ENCODE data around the gene GNG7.

DNA sequence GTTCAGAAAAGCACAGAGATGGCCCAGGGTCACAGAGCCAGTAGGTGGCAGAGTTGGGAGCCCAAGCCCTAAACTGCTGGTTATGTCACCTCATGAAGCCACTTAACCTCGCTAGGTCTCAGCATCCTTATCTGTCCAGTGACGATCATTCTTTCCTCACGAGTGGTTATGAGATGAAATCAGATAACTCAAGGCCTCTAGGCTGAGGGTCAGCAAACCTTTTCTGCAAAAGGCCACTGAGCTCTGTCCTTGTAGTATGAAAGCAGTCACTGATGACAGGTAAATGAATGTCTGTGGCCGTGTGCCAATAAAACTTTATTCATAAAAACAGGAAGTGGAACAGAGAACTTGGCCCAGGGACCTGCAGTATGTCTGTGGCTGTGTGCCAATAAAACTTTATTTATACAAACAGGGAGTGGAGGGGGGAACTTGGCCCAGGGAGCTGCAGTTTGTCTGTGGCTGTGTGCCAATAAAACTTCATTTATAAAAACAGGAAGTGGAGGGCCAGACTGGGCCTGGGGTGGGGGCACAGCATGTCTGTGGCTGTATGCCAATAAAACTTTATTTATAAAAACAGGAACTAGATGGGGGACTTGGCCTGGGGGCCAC, 71.2 kb downstream of the GNG7 start:
- TF ChIP-seq EZH2 (IDR thresholded peaks at IDR 0.05; ENCODE audit: borderline replicate concordance, low read depth, low read length, severe bottlenecking) (no peak), CTCF (IDR thresholded peaks at IDR 0.05; ENCODE audit: borderline replicate concordance, extremely low read depth, low read length, poor library complexity, severe bottlenecking) (peak; percentile 44)
